OCI-LY1 (cell line): ENCODE measurements around the gene SMC1A.
A peak's percentile ranks its signal among the peaks of the same experiment; 100 is the strongest.

Experiments
- H2AFZ ChIP-seq: fragments of 200-600 bp; sonication (generic), shearing (Covaris generic); 2 replicates; pipeline ENCODE4 v1.6.0; 2014; ENCODE audit warnings: antibody characterized with exemption, mild to moderate bottlenecking, low read length
- H3F3A ChIP-seq: fragments of 200-600 bp; sonication (generic), shearing (Covaris generic); 2 replicates; pipeline ENCODE4 v1.6.0; 2014; ENCODE audit warnings: mild to moderate bottlenecking, antibody characterized with exemption, low read length, moderate library complexity; ENCODE audit not compliant: insufficient read depth
- H3K27ac ChIP-seq: fragments of 200-600 bp; sonication (generic); 2 replicates; pipeline ENCODE4 v1.5.1; 2014; ENCODE audit warnings: low read length, mixed run types, mild to moderate bottlenecking, low read depth; ENCODE audit not compliant: poor library complexity, severe bottlenecking
- H3K27me3 ChIP-seq: fragments of 200-600 bp; sonication (generic); 2 replicates; pipeline ENCODE4 v1.6.0; 2014; ENCODE audit warnings: antibody characterized with exemption, mild to moderate bottlenecking, low read length, moderate library complexity; ENCODE audit not compliant: insufficient read depth
- H3K36me3 ChIP-seq: fragments of 200-600 bp; sonication (generic); 2 replicates; pipeline ENCODE4 v1.6.1; 2014; ENCODE audit warnings: mild to moderate bottlenecking, antibody characterized with exemption, low read length, moderate library complexity, mixed read lengths; ENCODE audit not compliant: insufficient read depth
- H3K4me1 ChIP-seq: fragments of 200-600 bp; sonication (generic); 2 replicates; pipeline ENCODE4 v1.5.1; 2014; ENCODE audit warnings: mild to moderate bottlenecking, low read length, moderate library complexity; ENCODE audit not compliant: insufficient read depth, severe bottlenecking
- H3K4me2 ChIP-seq: fragments of 200-600 bp; sonication (generic), shearing (Covaris generic); 2 replicates; pipeline ENCODE4 v1.6.1; 2014; ENCODE audit warnings: low read length
- H3K4me3 ChIP-seq: fragments of 200-600 bp; sonication (generic); 2 replicates; pipeline ENCODE4 v1.5.1; 2014; ENCODE audit warnings: low read length, low read depth, mild to moderate bottlenecking, mixed read lengths; ENCODE audit not compliant: poor library complexity, severe bottlenecking
- H3K79me2 ChIP-seq: fragments of 200-600 bp; shearing (Covaris generic); 2 replicates; pipeline ENCODE4 v1.6.1; 2016; ENCODE audit warnings: mixed run types, low read length, mixed read lengths; ENCODE audit not compliant: insufficient read depth
- H3K9ac ChIP-seq: fragments of 200-600 bp; sonication (generic), shearing (Covaris generic); 2 replicates; pipeline ENCODE4 v1.6.1; 2014; ENCODE audit warnings: mild to moderate bottlenecking, low read length, mixed read lengths
- H3K9me2 ChIP-seq: fragments of 200-600 bp; sonication (generic), shearing (Covaris generic); 2 replicates; pipeline ENCODE4 v1.6.1; 2014; ENCODE audit warnings: low read depth, mild to moderate bottlenecking, low read length, mixed read lengths
- H3K9me3 ChIP-seq: fragments of 200-600 bp; shearing (Covaris generic); 2 replicates; pipeline ENCODE4 v1.6.1; 2014; ENCODE audit warnings: low read length, mixed read lengths
- H4K20me1 ChIP-seq: fragments of 200-600 bp; sonication (generic), shearing (Covaris generic); 2 replicates; pipeline ENCODE4 v1.6.0; 2016; ENCODE audit warnings: mild to moderate bottlenecking, low read length; ENCODE audit not compliant: insufficient read depth
- CTCF ChIP-seq: fragments of 200-600 bp; sonication (generic), shearing (Covaris generic); IDR thresholded peaks from 2 replicates; pipeline ENCODE4 v1.5.1; 2017; ENCODE audit warnings: mild to moderate bottlenecking, antibody characterized with exemption, low read length, moderate library complexity, mixed read lengths
- EZH2 ChIP-seq: fragments of 200-600 bp; sonication (generic), shearing (Covaris generic); IDR thresholded peaks from 2 replicates; pipeline ENCODE4 v1.8.0; 2017; ENCODE audit warnings: borderline replicate concordance, mixed run types, mild to moderate bottlenecking, antibody characterized with exemption, low read length, moderate library complexity, mixed read lengths

The SMC1A gene

GRCh38 chrX:53441531-53442321, 19.3 kb upstream of the SMC1A start:
- H2AFZ ChIP-seq, result no peak overlapping the region
- H3K4me2 ChIP-seq, result peak overlapping the region; percentile 85
- no peak for TF ChIP-seq EZH2
- TF ChIP-seq CTCF, result no peak; the same call in 1 of the 2 replicates

DNA sequence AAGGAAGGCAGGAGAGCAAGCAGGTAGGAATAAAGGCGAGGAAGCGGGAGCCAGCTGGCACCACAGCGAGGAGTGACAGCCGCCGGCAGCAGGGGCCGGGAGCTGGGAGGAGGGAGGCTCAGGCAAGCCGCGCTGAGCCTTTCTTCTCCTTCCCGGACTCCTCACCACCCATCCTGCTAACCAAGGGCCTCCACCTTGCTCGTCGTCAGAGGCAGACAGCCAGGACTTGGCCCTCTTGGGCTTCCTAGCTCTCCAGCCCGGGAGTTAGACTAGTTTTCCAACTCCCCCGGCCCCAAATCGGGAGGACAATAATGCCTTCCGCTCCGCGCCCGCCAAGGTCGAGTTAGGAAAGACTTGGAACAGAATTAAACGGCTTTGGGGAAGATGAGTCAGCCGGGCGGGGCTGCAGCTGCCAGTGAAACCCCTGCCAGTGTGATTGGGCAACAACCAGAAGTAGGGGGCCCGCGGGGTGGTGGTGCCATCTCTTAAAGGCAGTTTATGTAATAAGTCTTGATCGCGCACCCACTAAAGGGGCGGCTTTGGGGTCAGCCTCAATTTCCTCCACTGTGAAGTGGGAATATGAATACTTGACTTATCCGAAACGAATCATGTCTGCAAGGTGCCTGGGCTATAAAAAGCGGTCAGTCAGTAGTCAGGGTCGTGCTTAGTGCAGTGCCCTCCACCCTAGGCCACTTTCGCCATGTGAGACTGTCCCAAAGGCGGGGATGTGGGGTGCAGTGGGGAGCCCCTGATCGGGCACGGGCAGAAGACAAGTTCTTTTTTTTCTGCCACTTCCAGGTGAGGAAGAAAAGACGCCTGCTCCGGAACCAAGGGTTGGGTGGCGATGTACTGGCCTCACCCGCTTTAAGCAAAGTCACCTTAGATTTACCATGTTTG, 18.4 kb upstream of the SMC1A start:
- no peaks in the 10 kb centered on the region for H3K9me3 ChIP-seq
- TF ChIP-seq CTCF, result no peak
- no peak for TF ChIP-seq EZH2
- no peak overlapping the region for H3K27ac ChIP-seq
- H2AFZ ChIP-seq, result no peak overlapping the region
- H3K79me2 ChIP-seq, result no peaks in the 10 kb centered on the region
- peak overlapping the region; percentile 85 for H3K4me2 ChIP-seq
- peak overlapping the region; percentile 68; the same call in 1 of the 2 replicates for H3K9ac ChIP-seq
- H3K27me3 ChIP-seq, result no peaks in the 10 kb centered on the region
- no peaks in the 10 kb centered on the region for H3K9me2 ChIP-seq
- H3K4me1 ChIP-seq, result peaks cover 13% of the 10 kb centered on the region
- peak overlapping the region; percentile 67 for H3K4me3 ChIP-seq
- H3F3A ChIP-seq, result no peaks in the 10 kb centered on the region
- no peaks in the 10 kb centered on the region for H4K20me1 ChIP-seq
- no peaks in the 10 kb centered on the region for H3K36me3 ChIP-seq

More at GRCh38 chrX:53441531-53442321, 19.3 kb upstream of the SMC1A start:
- Histone ChIP-seq H3K4me1 (peaks cover 13% of the 10 kb centered on the region), H3F3A (no peaks in the 10 kb centered on the region), H3K36me3 (no peaks in the 10 kb centered on the region), H3K79me2 (no peaks in the 10 kb centered on the region), H3K27ac (no peak overlapping the region), H3K9ac (peak overlapping the region; percentile 68), H3K4me3 (peak overlapping the region; percentile 67), H3K9me2 (no peaks in the 10 kb centered on the region), H3K9me3 (no peaks in the 10 kb centered on the region), H3K27me3 (no peaks in the 10 kb centered on the region), H4K20me1 (no peaks in the 10 kb centered on the region)

DNA sequence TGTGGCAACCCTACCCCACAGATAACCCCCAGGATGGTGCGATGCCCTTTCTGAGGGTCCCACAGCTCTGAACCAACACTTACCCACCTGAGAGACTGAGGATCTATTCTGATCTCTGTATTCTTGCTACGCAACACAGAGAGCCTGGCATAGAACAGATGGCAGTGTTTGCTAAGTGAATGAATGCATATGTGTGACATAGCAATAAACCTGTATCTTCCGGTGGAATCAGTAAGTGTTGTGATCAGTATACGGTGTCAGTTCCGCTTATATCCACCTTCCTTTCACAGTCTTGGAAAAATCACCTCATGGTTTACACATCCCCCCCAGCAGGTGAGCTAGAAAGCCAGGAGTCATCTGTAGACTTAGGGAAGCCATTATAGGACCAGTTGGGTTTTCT, 17.6 kb upstream of the SMC1A start:
- no peak overlapping the region for H2AFZ ChIP-seq
- no peak overlapping the region for H3K4me3 ChIP-seq
- no peaks in the 10 kb centered on the region for H3K79me2 ChIP-seq
- no peaks in the 10 kb centered on the region for H3K9me2 ChIP-seq
- H3K4me1 ChIP-seq, result peaks cover 13% of the 10 kb centered on the region
- no peaks in the 10 kb centered on the region for H3K9me3 ChIP-seq
- no peak overlapping the region for H3K27ac ChIP-seq
- H3K4me2 ChIP-seq, result no peak overlapping the region
- H3F3A ChIP-seq, result no peaks in the 10 kb centered on the region
- no peak overlapping the region for H3K9ac ChIP-seq
- no peaks in the 10 kb centered on the region for H3K36me3 ChIP-seq
- TF ChIP-seq EZH2 (no peak), CTCF (no peak)
- no peaks in the 10 kb centered on the region for H3K27me3 ChIP-seq
- no peaks in the 10 kb centered on the region for H4K20me1 ChIP-seq
